GM23338 (cell line): ENCODE measurements around the gene CYP4Z1. TPM values are rescaled to one million over a fixed set of nuclear protein-coding genes. Genes with fewer than 3 reads are reported as not detected.

ENCODE experiments used
- ATAC-seq: fragments of 200-7000 bp; cut with Tn5 transposase; 3 replicates; pipeline ENCODE4 v1.9.1; 2020
- DNase-seq: peaks from one replicate; pipeline ENCODE4 v3.0.0-alpha.2; 2015; ENCODE audit warnings: low spot score
- H2AFZ ChIP-seq: fragments of 200-600 bp; sonication (generic); 2 replicates; pipeline ENCODE4 v1.8.0; 2016; ENCODE audit warnings: antibody characterized with exemption, mild to moderate bottlenecking, moderate library complexity
- H3F3A ChIP-seq: fragments of 200-600 bp; sonication (generic); replicated peaks from 2 replicates; pipeline ENCODE4 v1.8.0; 2017; ENCODE audit warnings: antibody characterized with exemption, mixed run types, low read depth
- H3K27ac ChIP-seq: fragments of 200-600 bp; sonication (generic); 2 replicates; pipeline ENCODE4 v1.6.1; 2016; ENCODE audit warnings: low read depth
- H3K27me3 ChIP-seq: fragments of 200-600 bp; sonication (generic); 2 replicates; pipeline ENCODE4 v1.8.0; 2016; ENCODE audit warnings: mild to moderate bottlenecking, mixed run types, moderate library complexity; ENCODE audit not compliant: insufficient read depth
- H3K36me3 ChIP-seq: fragments of 200-600 bp; sonication (generic); 2 replicates; pipeline ENCODE4 v1.8.0; 2016; ENCODE audit warnings: mild to moderate bottlenecking; ENCODE audit not compliant: insufficient read depth
- H3K4me1 ChIP-seq: fragments of 200-600 bp; sonication (generic); 2 replicates; pipeline ENCODE4 v1.8.0; 2016; ENCODE audit warnings: mild to moderate bottlenecking, moderate library complexity; ENCODE audit not compliant: insufficient read depth
- H3K4me2 ChIP-seq: fragments of 200-600 bp; sonication (generic); 2 replicates; pipeline ENCODE4 v1.7.1; 2017; ENCODE audit warnings: mixed run types
- H3K4me3 ChIP-seq: fragments of 200-600 bp; sonication (generic); 2 replicates; pipeline ENCODE4 v1.6.1; 2016; ENCODE audit warnings: mixed run types
- H3K79me2 ChIP-seq: fragments of 200-600 bp; sonication (generic); replicated peaks from 2 replicates; pipeline ENCODE4 v1.8.0; 2017; ENCODE audit warnings: mild to moderate bottlenecking; ENCODE audit not compliant: insufficient read depth
- H3K9me2 ChIP-seq: fragments of 200-600 bp; sonication (generic); 2 replicates; pipeline ENCODE4 v1.8.0; 2017; ENCODE audit not compliant: insufficient read depth
- H4K20me1 ChIP-seq: fragments of 200-600 bp; sonication (generic); replicated peaks from 2 replicates; pipeline ENCODE4 v1.8.0; 2017; ENCODE audit warnings: mild to moderate bottlenecking; ENCODE audit not compliant: insufficient read depth
- H3K27ac Mint-ChIP-seq: 2 replicates; pipeline ENCODE4 v1.8.0; 2020; ENCODE audit warnings: inconsistent platforms, mild to moderate bottlenecking, moderate library complexity, mixed read lengths
- H3K27me3 Mint-ChIP-seq: 3 replicates; pipeline ENCODE4 v1.8.0; 2022; ENCODE audit warnings: low read depth, mild to moderate bottlenecking, moderate library complexity, mixed read lengths, inconsistent platforms; ENCODE audit not compliant: insufficient read depth, poor library complexity
- H3K36me3 Mint-ChIP-seq: 3 replicates; pipeline ENCODE4 v1.8.0; 2021; ENCODE audit warnings: low read depth, mild to moderate bottlenecking, inconsistent platforms, moderate library complexity, mixed read lengths
- H3K4me1 Mint-ChIP-seq: 3 replicates; pipeline ENCODE4 v1.8.0; 2020; ENCODE audit warnings: mild to moderate bottlenecking, inconsistent platforms, mixed read lengths
- H3K4me3 Mint-ChIP-seq: 3 replicates; pipeline ENCODE4 v1.8.0; 2021; ENCODE audit warnings: moderate library complexity, mild to moderate bottlenecking, inconsistent platforms, mixed read lengths
- H3K9me3 Mint-ChIP-seq: 3 replicates; pipeline ENCODE4 v1.8.0; 2020; ENCODE audit warnings: moderate library complexity, mild to moderate bottlenecking, inconsistent platforms, mixed read lengths
- EZH2 ChIP-seq: fragments of 200-600 bp; sonication (generic); IDR thresholded peaks from one replicate; pipeline ENCODE4 v1.8.0; 2017; ENCODE audit warnings: antibody characterized with exemption, mild to moderate bottlenecking, low read depth; ENCODE audit not compliant: unreplicated experiment
- STAT1 ChIP-seq: IDR thresholded peaks from one replicate; pipeline ENCODE4 v1.6.1; 2016; ENCODE audit warnings: antibody characterized with exemption; ENCODE audit not compliant: unreplicated experiment
- long read RNA-seq: library from polyadenylated mRNA; unstranded; transcript quantifications from one replicate; pipeline ENCODE4 v2.0.0, GENCODE V29; 2020; ENCODE audit not compliant: unreplicated experiment
- polyA plus RNA-seq: library from polyadenylated mRNA; unstranded; fragments of >200 nt; fragmentation: Nextera tagmentation; extraction: Ambion mirVana; gene quantifications from 2 replicates; pipeline ENCODE4 v1.2.1, GENCODE V29; 2016
- total RNA-seq: library from RNA; depleted of rRNA; stranded (reverse); fragments of >200 nt; shearing (Covaris generic); gene quantifications from 2 replicates; pipeline ENCODE4 v1.2.3, GENCODE V29; 2014; rRNA removed
- TF ChIP-seq, protein P1 (sequence below), 2 experiments: fragments of 200-600 bp in 1 of 2; sonication (generic) in 1 of 2; conservative IDR thresholded peaks; 2 replicates each; pipeline versions ENCODE4 v1.5.1 to v1.6.1; 2016 to 2017; ENCODE audit warnings: antibody characterized with exemption in 2 of 2, low read depth in 2 of 2, mild to moderate bottlenecking in 2 of 2, moderate library complexity in 1 of 2
- TF ChIP-seq, protein P2 (sequence below): IDR thresholded peaks from one replicate; pipeline ENCODE4 v1.6.1; 2018; ENCODE audit warnings: antibody characterized with exemption; ENCODE audit not compliant: unreplicated experiment
- TF ChIP-seq, protein P3 (sequence below): IDR thresholded peaks from 2 replicates; pipeline ENCODE4 v1.6.1; 2016; ENCODE audit warnings: antibody characterized with exemption

The CYP4Z1 gene, protein sequence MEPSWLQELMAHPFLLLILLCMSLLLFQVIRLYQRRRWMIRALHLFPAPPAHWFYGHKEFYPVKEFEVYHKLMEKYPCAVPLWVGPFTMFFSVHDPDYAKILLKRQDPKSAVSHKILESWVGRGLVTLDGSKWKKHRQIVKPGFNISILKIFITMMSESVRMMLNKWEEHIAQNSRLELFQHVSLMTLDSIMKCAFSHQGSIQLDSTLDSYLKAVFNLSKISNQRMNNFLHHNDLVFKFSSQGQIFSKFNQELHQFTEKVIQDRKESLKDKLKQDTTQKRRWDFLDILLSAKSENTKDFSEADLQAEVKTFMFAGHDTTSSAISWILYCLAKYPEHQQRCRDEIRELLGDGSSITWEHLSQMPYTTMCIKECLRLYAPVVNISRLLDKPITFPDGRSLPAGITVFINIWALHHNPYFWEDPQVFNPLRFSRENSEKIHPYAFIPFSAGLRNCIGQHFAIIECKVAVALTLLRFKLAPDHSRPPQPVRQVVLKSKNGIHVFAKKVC
- total RNA-seq (not detected in 2 replicates), polyA plus RNA-seq (not detected in 2 replicates)
- long read RNA-seq = 0 reads

DNA sequence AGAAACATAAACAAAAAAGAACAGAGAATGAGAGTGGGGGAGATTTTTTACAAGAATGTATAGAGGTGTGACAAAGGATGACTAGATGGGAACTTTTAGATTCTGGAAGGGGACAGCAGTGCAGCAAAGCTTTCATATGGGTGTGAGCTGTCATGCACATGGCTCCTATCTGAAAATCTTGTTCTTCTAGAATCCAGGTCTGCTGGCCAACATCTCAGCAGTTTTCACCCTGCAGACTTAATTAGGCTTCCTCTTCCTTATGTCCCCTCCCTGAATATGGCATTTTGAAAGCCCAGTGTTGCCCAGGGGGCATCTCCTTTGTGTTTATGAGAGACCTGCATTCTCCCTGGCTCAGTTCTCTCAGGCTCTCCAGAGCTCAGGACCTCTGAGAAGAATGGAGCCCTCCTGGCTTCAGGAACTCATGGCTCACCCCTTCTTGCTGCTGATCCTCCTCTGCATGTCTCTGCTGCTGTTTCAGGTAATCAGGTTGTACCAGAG is at the start of gene CYP4Z1:
TSS of gene CYP4Z1 (plus strand) at position 135 of the 498 bp plus-strand sequence. CDS start at position 395, 260 bp downstream.
- Histone ChIP-seq H3K36me3 (no peaks in the 10 kb centered on the region), H3K4me2 (no peak within 1 kb of the TSS), H3K4me1 (no peaks in the 10 kb centered on the region), H4K20me1 (no peaks in the 10 kb centered on the region), H3K4me3 (no peak within 1 kb of the TSS), H3K79me2 (no peaks in the 10 kb centered on the region), H3K27ac (no peak within 1 kb of the TSS), H3K27me3 (no peaks in the 10 kb centered on the region), H3K9me2 (no peaks in the 10 kb centered on the region; the same call in 1 of the 2 replicates), H2AFZ (no peak within 1 kb of the TSS), H3F3A (no peaks in the 10 kb centered on the region)
- no peak for ATAC-seq
- no peaks in the 10 kb centered on the region for H3K4me1 Mint-ChIP-seq
- no peaks in the 10 kb centered on the region for H3K9me3 Mint-ChIP-seq
- no peak within 1 kb of the TSS for H3K27ac Mint-ChIP-seq
- H3K27me3 Mint-ChIP-seq = no peaks in the 10 kb centered on the region
- no peaks in the 10 kb centered on the region for H3K36me3 Mint-ChIP-seq
- no peak for TF ChIP-seq EZH2
- TF ChIP-seq, protein P1, sequence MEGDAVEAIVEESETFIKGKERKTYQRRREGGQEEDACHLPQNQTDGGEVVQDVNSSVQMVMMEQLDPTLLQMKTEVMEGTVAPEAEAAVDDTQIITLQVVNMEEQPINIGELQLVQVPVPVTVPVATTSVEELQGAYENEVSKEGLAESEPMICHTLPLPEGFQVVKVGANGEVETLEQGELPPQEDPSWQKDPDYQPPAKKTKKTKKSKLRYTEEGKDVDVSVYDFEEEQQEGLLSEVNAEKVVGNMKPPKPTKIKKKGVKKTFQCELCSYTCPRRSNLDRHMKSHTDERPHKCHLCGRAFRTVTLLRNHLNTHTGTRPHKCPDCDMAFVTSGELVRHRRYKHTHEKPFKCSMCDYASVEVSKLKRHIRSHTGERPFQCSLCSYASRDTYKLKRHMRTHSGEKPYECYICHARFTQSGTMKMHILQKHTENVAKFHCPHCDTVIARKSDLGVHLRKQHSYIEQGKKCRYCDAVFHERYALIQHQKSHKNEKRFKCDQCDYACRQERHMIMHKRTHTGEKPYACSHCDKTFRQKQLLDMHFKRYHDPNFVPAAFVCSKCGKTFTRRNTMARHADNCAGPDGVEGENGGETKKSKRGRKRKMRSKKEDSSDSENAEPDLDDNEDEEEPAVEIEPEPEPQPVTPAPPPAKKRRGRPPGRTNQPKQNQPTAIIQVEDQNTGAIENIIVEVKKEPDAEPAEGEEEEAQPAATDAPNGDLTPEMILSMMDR (conservative IDR thresholded peaks at IDR 0.05; ENCODE audit: low read depth in 2 of 2) = no peak
- TF ChIP-seq, protein P2, sequence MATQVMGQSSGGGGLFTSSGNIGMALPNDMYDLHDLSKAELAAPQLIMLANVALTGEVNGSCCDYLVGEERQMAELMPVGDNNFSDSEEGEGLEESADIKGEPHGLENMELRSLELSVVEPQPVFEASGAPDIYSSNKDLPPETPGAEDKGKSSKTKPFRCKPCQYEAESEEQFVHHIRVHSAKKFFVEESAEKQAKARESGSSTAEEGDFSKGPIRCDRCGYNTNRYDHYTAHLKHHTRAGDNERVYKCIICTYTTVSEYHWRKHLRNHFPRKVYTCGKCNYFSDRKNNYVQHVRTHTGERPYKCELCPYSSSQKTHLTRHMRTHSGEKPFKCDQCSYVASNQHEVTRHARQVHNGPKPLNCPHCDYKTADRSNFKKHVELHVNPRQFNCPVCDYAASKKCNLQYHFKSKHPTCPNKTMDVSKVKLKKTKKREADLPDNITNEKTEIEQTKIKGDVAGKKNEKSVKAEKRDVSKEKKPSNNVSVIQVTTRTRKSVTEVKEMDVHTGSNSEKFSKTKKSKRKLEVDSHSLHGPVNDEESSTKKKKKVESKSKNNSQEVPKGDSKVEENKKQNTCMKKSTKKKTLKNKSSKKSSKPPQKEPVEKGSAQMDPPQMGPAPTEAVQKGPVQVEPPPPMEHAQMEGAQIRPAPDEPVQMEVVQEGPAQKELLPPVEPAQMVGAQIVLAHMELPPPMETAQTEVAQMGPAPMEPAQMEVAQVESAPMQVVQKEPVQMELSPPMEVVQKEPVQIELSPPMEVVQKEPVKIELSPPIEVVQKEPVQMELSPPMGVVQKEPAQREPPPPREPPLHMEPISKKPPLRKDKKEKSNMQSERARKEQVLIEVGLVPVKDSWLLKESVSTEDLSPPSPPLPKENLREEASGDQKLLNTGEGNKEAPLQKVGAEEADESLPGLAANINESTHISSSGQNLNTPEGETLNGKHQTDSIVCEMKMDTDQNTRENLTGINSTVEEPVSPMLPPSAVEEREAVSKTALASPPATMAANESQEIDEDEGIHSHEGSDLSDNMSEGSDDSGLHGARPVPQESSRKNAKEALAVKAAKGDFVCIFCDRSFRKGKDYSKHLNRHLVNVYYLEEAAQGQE = no peak
- DNase-seq = no peak
- H3K4me3 Mint-ChIP-seq = no peak within 1 kb of the TSS

DNA sequence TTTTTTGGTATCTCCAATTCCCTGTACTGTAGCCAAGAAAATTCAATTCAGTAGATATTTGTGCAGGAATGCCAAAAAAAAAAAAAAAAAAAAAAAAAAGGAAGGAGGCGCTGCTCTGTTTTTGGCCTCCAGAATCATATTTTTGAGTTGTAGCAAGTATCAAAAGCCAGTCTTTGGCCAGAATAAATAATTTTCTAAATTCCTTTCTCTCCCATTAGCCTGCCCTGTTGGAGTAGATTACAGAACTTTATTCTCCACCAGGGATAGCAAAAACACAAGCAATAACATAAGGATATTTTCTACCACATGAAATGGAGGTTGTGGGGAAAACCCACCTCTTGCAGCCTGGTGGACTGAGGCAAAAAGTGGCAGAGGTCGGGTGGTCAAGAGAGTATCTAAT is 46.0 kb upstream of the CYP4Z1 start:
- H3K27ac Mint-ChIP-seq = no peak overlapping the region

More for the DNA sequence above, 46.0 kb upstream of the CYP4Z1 start:
- Histone ChIP-seq H3K27me3 (peaks cover 27% of the 10 kb centered on the region), H3K79me2 (no peaks in the 10 kb centered on the region), H3K9me2 (no peaks in the 10 kb centered on the region), H4K20me1 (no peaks in the 10 kb centered on the region), H3K36me3 (no peaks in the 10 kb centered on the region), H3K4me3 (no peak overlapping the region), H2AFZ (no peak overlapping the region), H3F3A (0 out of 2 replicates have a peak, but pooled peaks cover 4% of the 10 kb centered on the region), H3K4me2 (no peak overlapping the region), H3K27ac (no peak overlapping the region), H3K4me1 (peaks cover 38% of the 10 kb centered on the region)
- no peak for DNase-seq
- H3K9me3 Mint-ChIP-seq = no peaks in the 10 kb centered on the region
- peaks cover 5% of the 10 kb centered on the region; the same call in 1 of the 3 replicates for H3K36me3 Mint-ChIP-seq
- H3K4me1 Mint-ChIP-seq = peaks cover 40% of the 10 kb centered on the region
- peaks cover 11% of the 10 kb centered on the region for H3K27me3 Mint-ChIP-seq
- TF ChIP-seq STAT1 = no peak
- TF ChIP-seq, protein P3, sequence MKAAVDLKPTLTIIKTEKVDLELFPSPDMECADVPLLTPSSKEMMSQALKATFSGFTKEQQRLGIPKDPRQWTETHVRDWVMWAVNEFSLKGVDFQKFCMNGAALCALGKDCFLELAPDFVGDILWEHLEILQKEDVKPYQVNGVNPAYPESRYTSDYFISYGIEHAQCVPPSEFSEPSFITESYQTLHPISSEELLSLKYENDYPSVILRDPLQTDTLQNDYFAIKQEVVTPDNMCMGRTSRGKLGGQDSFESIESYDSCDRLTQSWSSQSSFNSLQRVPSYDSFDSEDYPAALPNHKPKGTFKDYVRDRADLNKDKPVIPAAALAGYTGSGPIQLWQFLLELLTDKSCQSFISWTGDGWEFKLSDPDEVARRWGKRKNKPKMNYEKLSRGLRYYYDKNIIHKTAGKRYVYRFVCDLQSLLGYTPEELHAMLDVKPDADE = no peak
- no peak for ATAC-seq
- no peak overlapping the region for H3K4me3 Mint-ChIP-seq
